Loucy (cell line): Measurements from ENCODE around the gene SMOC2.

Experiments used
- EZH2phosphoT487 ChIP-seq: fragments of 200-600 bp; IDR thresholded peaks from 2 replicates; pipeline ENCODE4 v1.6.1; 2018; ENCODE audit warnings: antibody characterized with exemption, mild to moderate bottlenecking, moderate library complexity, borderline replicate concordance
- TF ChIP-seq, protein P1 (sequence below): fragments of 200-600 bp; sonication (generic); conservative IDR thresholded peaks from 2 replicates; pipeline ENCODE4 v1.5.1; 2014; ENCODE audit warnings: mild to moderate bottlenecking, antibody characterized with exemption, low read length

DNA sequence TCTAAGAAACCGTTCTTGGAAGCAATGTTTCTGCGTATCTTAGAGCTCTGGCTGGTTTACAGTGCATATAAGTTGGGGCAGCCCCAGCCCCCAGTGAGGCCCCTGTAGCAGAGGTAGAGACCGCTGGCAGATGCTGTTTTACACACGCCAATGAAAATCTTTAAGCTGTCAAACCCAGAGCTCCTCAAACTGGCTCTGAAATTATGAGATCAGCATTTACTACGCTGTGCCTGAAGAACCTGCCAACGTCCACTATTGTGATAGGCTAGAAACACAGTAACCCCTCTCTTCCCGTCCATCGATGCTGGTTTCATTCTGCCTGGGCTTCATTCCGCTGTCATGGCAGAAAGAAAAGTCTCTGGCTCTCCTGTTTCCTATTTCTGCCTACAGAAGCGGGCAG lies 160.6 kb downstream of the SMOC2 start:
- TF ChIP-seq, protein P1, sequence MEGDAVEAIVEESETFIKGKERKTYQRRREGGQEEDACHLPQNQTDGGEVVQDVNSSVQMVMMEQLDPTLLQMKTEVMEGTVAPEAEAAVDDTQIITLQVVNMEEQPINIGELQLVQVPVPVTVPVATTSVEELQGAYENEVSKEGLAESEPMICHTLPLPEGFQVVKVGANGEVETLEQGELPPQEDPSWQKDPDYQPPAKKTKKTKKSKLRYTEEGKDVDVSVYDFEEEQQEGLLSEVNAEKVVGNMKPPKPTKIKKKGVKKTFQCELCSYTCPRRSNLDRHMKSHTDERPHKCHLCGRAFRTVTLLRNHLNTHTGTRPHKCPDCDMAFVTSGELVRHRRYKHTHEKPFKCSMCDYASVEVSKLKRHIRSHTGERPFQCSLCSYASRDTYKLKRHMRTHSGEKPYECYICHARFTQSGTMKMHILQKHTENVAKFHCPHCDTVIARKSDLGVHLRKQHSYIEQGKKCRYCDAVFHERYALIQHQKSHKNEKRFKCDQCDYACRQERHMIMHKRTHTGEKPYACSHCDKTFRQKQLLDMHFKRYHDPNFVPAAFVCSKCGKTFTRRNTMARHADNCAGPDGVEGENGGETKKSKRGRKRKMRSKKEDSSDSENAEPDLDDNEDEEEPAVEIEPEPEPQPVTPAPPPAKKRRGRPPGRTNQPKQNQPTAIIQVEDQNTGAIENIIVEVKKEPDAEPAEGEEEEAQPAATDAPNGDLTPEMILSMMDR: no peak
- TF ChIP-seq EZH2phosphoT487: no peak
